HG02938 (cell line): Measurements from ENCODE around the gene MECP2.
A peak's percentile ranks its signal among the peaks of the same experiment; 100 is the strongest.
"Not testable (repeated sequence)": the region's sequence is repeated elsewhere in the genome, so short reads cannot be mapped to it uniquely, and the experiment has no call there.

ENCODE experiments used
- ATAC-seq: cut with Tn5 transposase; IDR thresholded peaks from one replicate; pipeline ENCODE4 v1.9.1; 2021; ENCODE audit warnings: mild to moderate bottlenecking, moderate library complexity; ENCODE audit not compliant: unreplicated experiment

MECP2 gene

GRCh38 chrX:154097589-154098541, at the start of gene MECP2:
Gene MECP2 (minus strand): TSS chrX:154097717.
- peak; percentile 79 for ATAC-seq

GRCh38 chrX:154144010-154144409, 46.5 kb upstream of the MECP2 start, which contains the start of gene OPN1LW:
Gene OPN1LW (plus strand): TSS chrX:154144243. CDS start chrX:154144284, 41 bp downstream.
- ATAC-seq: not testable (repeated sequence)

- ATAC-seq: no peak
Measured at GRCh38 chrX:154142950-154143745, 45.6 kb upstream of the MECP2 start.

GRCh38 chrX:154142386-154142785, 44.9 kb upstream of the MECP2 start:
- no peak for ATAC-seq

GRCh38 chrX:154140742-154141141, 43.2 kb upstream of the MECP2 start:
- ATAC-seq: no peak

GRCh38 chrX:154140206-154140605, 42.7 kb upstream of the MECP2 start:
- no peak for ATAC-seq

GRCh38 chrX:154138857-154139256, 41.3 kb upstream of the MECP2 start:
- no peak for ATAC-seq

GRCh38 chrX:154136627-154137161, 39.2 kb upstream of the MECP2 start:
- no peak for ATAC-seq

- no peak for ATAC-seq
Measured at GRCh38 chrX:154135458-154136229, 38.1 kb upstream of the MECP2 start.

- no peak for ATAC-seq
Measured at GRCh38 chrX:154132366-154132765, 34.8 kb upstream of the MECP2 start.

- ATAC-seq: no peak
Measured at GRCh38 chrX:154131955-154132354, 34.4 kb upstream of the MECP2 start.

- no peak for ATAC-seq
Measured at GRCh38 chrX:154126101-154126500, 28.6 kb upstream of the MECP2 start.

GRCh38 chrX:154125391-154126040, 28.0 kb upstream of the MECP2 start:
- ATAC-seq: no peak

- ATAC-seq: no peak
Measured at GRCh38 chrX:154123241-154124219, 26.0 kb upstream of the MECP2 start.

GRCh38 chrX:154121961-154122360, 24.4 kb upstream of the MECP2 start:
- ATAC-seq: no peak

- no peak for ATAC-seq
Measured at GRCh38 chrX:154121207-154121606, 23.7 kb upstream of the MECP2 start.

GRCh38 chrX:154120567-154120966, 23.1 kb upstream of the MECP2 start:
- ATAC-seq: no peak

- no peak for ATAC-seq
Measured at GRCh38 chrX:154117566-154117965, 20.0 kb upstream of the MECP2 start.
